Astrocyte (in vitro differentiated cells and primary cell): ENCODE results near the gene ST3GAL2.

ENCODE experiments used
- CTCF ChIP-seq: IDR thresholded peaks from 2 replicates; pipeline ENCODE4 v1.5.1; 2011; ENCODE audit warnings: low read depth, mild to moderate bottlenecking, inconsistent platforms, low read length, moderate library complexity; ENCODE audit not compliant: insufficient read depth
- EZH2 ChIP-seq: IDR thresholded peaks from 2 replicates; pipeline ENCODE4 v1.6.1; 2012; ENCODE audit warnings: mild to moderate bottlenecking, low read length, inconsistent platforms; ENCODE audit not compliant: insufficient read depth

DNA sequence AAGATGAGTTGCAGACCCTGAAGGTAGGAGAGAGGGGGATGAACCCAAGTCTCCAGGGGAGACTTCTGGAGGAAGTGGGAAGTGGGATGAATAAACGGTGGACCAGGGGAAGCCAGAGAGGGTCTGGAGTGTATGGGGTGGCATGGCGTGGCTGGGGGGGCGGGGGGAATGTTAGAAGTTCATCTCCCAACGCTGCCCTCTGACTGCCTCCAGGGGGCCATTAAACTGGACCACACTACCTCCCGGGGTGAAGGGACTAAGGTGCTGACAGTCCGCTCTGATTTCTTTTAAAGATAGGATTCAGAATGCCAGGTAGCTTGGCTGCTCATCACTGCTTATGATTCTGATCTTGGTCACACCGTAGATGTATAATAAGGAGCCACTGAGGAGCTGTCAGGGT, 21.2 kb downstream of the ST3GAL2 start:
- TF ChIP-seq CTCF (no peak), EZH2 (no peak)
